NK-92 treated with Interleukin-12 subunit alpha and Interleukin-12 subunit beta, amount 100 ng/mL, for 24 hours (cell line): Measurements from ENCODE around the gene CYP39A1.

Source experiments
- DNase-seq: peaks from one replicate; lab custom pipeline; 2025; lab: John Stamatoyannopoulos, UW

Gene CYP39A1

GRCh38 chr6:46511320-46511719 is 141.3 kb downstream of the CYP39A1 start:
- no peak for DNase-seq

- no peak for DNase-seq
These were observed 142.0 kb downstream of the CYP39A1 start for GRCh38 chr6:46510651-46511050.

- no peak for DNase-seq
These were observed 142.6 kb downstream of the CYP39A1 start for GRCh38 chr6:46509981-46510510.

- no peak for DNase-seq
These were observed 143.6 kb downstream of the CYP39A1 start for GRCh38 chr6:46509063-46509462.

GRCh38 chr6:46507426-46507825 is 145.2 kb downstream of the CYP39A1 start:
- DNase-seq = no peak

GRCh38 chr6:46505693-46506512 is 146.7 kb downstream of the CYP39A1 start:
- DNase-seq = no peak

- DNase-seq = no peak
These were observed 148.4 kb downstream of the CYP39A1 start for GRCh38 chr6:46504242-46504641.

GRCh38 chr6:46502486-46503119 is 150.0 kb downstream of the CYP39A1 start:
- DNase-seq = no peak

GRCh38 chr6:46501136-46502089 is 151.2 kb downstream of the CYP39A1 start:
- no peak for DNase-seq

GRCh38 chr6:46500382-46500781 is 152.2 kb downstream of the CYP39A1 start:
- DNase-seq = no peak
